ENCODE results near the gene OPRD1. TPM values are rescaled to one million over a fixed set of nuclear protein-coding genes. Genes with fewer than 3 reads are reported as not detected.
"Not testable (repeated sequence)": the region's sequence is repeated elsewhere in the genome, so short reads cannot be mapped to it uniquely, and the experiment has no call there.

Gene OPRD1
- not detected in 2 replicates for total RNA-seq (2014; rRNA removed; shearing (Covaris generic))

DNA sequence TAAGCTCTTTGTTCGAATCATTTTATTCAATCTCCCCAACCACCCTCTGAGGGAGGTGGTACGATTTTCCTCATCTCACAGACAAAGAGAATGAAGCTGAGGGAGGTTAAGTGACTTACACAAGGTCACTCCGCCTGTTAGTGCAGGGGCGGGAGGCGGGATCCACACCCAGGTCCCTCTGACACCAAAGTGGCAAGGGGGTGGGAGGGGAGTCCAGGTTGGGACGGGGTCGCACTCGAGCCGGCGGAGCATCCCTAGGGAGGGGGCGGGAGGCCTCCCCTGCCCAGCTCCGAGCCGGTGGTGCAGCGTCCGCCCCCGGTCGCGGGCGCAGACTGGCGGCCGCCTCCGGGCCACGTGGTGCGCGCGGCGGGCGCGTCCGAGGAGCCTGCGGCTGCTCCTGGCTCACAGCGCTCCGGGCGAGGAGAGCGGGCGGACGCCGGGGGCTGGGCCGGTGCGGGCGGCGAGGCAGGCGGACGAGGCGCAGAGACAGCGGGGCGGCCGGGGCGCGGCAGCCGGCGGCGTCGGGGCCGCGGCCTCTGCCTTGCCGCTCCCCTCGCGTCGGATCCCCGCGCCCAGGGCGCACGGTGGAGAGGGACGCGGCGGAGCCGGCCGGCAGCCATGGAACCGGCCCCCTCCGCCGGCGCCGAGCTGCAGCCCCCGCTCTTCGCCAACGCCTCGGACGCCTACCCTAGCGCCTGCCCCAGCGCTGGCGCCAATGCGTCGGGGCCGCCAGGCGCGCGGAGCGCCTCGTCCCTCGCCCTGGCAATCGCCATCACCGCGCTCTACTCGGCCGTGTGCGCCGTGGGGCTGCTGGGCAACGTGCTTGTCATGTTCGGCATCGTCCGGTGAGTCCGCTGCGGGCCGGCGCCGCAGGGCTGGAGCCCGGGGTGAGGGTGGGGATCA, at the start of gene OPRD1:
Gene OPRD1, plus strand, starts transcription at position 405 of the 903 bp plus-strand sequence. Its CDS starts 214 bp downstream, at position 619.
- DNase-seq (ENCODE audit: low spot score) = no peak

DNA sequence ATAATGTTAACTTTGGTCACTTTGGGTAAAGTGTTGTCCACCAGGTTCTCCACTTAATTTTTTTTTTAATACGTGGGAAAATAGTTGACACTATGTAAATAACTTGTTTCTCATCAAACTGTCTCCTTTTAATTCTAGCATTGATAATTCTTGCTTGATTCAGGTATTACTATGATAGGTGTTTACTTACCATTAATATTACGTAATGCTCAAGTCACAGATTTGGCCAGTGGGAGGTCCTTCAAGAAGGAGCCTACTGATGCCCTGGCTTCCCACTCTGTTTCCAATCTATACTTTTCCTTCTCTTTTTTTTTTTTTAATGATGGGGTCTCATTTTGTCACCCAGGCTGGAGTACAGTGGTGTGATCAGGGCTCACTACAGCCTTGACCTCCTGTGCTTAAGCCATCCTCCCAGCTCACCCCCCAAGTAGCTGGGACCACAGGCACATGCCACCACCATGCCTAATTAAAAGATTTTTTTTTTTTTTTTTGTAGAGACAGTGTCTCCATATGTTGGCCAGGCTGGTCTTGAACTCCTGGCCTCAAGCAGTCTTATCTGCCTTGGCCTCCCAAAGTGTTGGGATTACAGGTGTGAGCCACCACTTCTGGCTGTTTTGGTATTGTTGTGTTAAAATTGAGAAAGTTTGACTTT, 45.3 kb upstream of the OPRD1 start:
- no peak for DNase-seq (ENCODE audit: low spot score)
- in situ Hi-C loops (cut with HindIII; ENCODE audit: low sequenced_read_pairs) = no loop called here

More for the DNA sequence above, at the start of gene OPRD1:
- in situ Hi-C loops (cut with HindIII; ENCODE audit: low sequenced_read_pairs) = no loop called here

- in situ Hi-C loops (cut with HindIII; ENCODE audit: low sequenced_read_pairs) = no loop called here
- no peak for DNase-seq (ENCODE audit: low spot score)
Measured at GRCh38 chr1:28770601-28771165, 41.3 kb upstream of the OPRD1 start.

DNA sequence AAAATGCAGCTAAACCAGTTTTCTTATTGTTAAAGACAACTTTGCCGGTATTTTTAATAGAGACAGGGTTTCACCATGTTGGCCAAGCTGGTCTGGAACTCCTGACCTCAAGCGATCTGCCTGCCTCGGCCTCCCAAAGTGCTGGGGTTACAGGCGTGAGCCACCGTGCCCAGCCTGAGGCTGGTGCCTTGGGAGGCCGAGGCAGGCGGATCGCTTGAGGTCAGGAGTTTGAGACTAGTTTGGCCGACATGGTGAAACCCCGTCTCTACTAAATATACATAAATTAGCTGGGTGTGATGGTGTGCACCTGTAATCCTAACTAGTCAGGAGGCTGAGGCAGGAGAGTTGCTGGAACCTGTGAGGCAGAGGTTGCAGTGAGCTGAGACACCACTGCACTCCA, 40.0 kb upstream of the OPRD1 start:
- in situ Hi-C loops (cut with HindIII; ENCODE audit: low sequenced_read_pairs); DNase-seq (ENCODE audit: low spot score): not testable (repeated sequence)

DNA sequence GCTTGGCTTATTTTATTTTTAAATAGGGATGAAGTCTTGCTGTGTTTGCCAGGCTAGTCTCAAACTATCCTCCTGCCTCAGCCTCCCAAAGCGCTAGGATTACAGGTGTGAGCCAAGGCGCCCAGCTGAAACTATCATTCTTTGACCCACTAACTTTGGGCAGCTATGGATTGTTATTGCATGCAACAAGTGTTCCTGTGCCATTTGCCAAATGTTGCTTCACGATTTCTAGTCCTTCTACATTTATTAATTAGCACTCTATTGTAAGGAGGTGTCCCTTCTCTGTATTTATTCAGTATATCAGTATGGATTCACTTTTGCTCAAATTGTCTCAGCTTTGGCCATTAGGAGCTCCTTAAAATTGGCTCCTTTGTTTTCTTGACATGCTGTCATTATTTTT, 38.9 kb upstream of the OPRD1 start:
- in situ Hi-C loops (cut with HindIII; ENCODE audit: low sequenced_read_pairs) = no loop called here
- no peak for DNase-seq (ENCODE audit: low spot score)

GRCh38 chr1:28775121-28775942, 36.6 kb upstream of the OPRD1 start:
- DNase-seq (ENCODE audit: low spot score) = peak; percentile 35
- in situ Hi-C loops (cut with HindIII; ENCODE audit: low sequenced_read_pairs) = no loop called here

GRCh38 chr1:28776341-28776740, 35.6 kb upstream of the OPRD1 start:
- in situ Hi-C loops (cut with HindIII; ENCODE audit: low sequenced_read_pairs) = no loop called here
- DNase-seq (ENCODE audit: low spot score) = no peak

DNA sequence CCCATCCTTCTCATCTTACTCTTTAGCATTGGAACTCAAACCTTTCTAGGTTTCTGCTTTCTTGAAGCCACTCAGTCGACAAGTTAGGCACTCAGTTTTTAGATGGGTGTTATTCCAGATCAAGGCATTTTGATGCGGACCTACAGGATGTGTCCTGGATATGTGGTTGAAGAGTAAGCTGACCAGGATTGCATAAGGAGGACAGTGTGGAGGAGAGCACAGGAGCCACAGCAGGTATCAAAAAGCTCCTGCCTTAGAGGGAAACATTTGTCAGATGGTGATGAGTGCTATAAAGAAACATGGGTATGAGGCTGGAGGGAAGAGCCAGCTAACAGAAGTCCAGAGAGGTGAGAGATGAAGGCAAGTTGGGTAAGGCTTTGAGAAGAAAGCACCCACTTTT, 33.9 kb upstream of the OPRD1 start:
- in situ Hi-C loops (cut with HindIII; ENCODE audit: low sequenced_read_pairs) = no loop called here
- no peak for DNase-seq (ENCODE audit: low spot score)

DNA sequence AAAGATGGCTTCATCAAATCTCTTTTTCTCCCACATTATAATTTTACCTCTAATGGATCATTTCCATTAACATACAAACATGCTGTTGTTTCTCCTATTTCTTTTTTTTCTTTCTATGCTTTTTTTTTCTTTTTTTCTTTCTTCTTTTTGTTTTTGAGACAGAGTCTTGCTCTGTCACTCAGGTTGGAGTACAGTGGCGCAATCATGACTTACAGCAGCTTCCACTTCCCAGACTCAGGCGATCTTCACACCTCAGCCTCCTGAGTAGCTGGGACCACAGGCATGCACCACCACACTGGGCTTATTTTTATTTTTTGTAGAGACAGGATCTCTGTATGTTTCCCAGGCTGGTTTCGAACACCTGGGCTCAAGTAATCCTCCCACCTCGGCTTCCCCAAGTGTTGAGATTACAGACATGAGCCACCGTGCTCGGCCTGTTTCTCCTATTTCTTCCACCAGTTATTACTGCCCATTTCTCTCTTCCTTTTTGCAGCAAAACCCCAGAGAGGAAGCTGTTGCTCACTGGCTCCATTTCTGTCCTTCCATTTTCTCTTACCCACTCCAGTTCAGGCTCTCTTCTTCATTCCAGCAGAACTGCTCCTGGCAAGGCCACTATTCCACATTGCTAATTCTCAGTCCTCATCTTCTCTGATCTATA, 32.1 kb upstream of the OPRD1 start:
- in situ Hi-C loops (cut with HindIII; ENCODE audit: low sequenced_read_pairs) = no loop called here

DNA sequence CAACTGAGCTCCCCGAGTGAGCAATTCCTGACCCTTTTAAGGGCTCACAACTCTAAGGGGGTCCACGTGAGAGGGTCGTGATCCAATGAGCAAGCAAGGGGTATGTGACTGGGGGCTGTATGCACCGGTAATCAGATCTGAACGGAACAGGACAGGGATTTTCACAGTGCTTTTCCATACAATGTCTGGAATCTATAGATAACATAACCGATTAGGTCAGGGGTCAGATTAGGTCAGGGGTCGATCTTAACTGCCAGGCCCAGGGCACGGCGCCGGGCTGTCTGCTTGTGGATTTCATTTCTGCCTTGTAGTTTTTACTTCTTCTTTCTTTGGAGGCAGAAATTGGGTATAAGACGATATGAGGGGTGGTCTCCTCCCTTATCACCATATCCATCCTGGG, 30.7 kb upstream of the OPRD1 start:
- DNase-seq (ENCODE audit: low spot score) = no peak
- in situ Hi-C loops (cut with HindIII; ENCODE audit: low sequenced_read_pairs) = no loop called here

More for the DNA sequence above, 32.1 kb upstream of the OPRD1 start:
- no peak for DNase-seq (ENCODE audit: low spot score)

DNA sequence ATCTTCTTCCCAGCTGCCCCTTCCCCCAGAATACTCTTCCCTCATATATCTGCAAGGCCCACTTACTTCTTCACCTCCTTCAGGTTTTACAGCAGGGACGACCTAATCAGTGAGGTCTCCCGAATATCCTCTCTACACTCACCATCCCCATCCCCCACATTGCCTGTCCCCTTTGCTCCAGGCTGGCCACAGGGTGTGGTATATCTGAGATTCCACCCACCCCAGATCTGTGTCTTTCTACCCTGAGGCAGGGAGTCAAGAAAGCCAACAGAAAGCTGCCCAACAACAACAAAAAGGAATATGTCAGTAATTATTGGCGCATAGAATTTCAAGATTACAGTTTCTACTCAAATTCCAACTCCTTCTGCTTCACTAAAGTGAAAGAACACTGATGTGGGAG, 30.0 kb upstream of the OPRD1 start:
- DNase-seq (ENCODE audit: low spot score) = no peak
- in situ Hi-C loops (cut with HindIII; ENCODE audit: low sequenced_read_pairs) = no loop called here

DNA sequence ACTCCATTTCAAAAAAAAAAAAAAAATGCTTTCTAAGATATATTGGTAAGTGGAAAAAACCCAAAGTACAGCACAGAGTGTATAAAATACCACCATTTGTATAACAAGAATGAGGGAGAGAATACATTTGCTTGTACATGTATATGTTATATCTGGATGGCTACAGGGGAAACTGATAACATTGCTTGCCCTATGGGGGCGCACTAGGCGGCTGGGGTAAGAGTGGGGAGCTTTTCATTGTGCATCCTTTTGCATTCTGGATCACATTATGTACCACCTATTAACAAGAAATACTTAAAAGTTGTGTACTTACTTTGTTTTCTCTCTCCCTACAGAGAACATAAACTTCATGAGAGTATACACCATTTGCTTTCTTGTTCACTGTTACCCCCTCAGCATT, 28.6 kb upstream of the OPRD1 start:
- in situ Hi-C loops (cut with HindIII; ENCODE audit: low sequenced_read_pairs) = no loop called here

DNA sequence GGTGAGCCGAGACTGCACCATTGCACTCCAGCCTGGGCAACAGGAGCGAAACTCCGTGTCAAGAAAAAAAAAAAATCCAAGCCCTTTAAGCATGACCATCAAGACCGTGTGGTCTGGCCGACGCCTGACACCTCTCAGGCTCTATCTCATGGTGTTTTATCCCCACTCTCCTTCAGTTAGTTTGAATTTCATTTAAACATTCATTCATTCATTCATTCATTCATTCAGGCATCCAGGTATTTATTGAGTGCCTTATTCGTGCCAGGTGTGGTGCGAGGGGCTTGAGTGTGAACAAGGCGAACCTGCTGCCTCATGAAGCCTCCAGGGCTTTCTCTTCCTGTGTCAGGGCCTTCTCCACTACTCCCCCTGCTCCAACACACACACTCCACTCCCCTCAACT, 22.6 kb upstream of the OPRD1 start:
- DNase-seq (ENCODE audit: low spot score) = no peak
- in situ Hi-C loops (cut with HindIII; ENCODE audit: low sequenced_read_pairs) = no loop called here

More for the DNA sequence above, 28.6 kb upstream of the OPRD1 start:
- no peak for DNase-seq (ENCODE audit: low spot score)

- in situ Hi-C loops (cut with HindIII; ENCODE audit: low sequenced_read_pairs) = no loop called here
- DNase-seq (ENCODE audit: low spot score) = no peak
Measured at GRCh38 chr1:28789816-28790215, 22.2 kb upstream of the OPRD1 start.

DNA sequence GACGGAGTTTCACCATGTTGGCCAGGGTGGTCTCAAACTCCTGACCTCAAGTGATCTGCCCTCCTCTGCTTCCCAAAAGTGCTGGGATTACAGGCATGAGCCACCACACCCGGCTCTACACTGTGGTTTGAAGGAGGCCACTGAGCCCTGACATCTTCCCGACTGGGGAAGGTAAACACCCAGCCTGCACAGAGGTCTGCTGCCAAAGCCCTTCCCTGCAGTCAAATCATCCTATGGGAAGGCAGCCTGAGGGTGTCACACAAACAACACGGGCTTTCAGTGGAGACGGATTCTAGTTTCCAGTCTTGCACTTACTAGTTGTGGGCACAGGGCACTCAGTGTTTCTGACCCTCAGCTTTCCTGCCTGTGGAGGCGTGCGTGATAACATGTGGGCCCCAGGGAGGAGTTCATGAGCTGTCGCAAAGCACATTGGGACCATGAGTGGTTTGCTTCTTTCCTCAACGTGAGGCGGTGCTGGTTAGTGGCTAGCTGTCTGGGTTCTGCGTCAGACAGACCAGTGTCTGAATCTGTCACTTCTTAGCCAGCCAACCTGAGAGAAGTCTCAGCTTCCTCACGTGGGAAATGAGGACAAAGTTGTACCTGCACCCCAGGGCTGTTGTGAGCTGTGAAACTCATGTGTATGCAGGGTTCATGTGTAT, 21.5 kb upstream of the OPRD1 start:
- in situ Hi-C loops (cut with HindIII; ENCODE audit: low sequenced_read_pairs) = no loop called here
- no peak for DNase-seq (ENCODE audit: low spot score)

DNA sequence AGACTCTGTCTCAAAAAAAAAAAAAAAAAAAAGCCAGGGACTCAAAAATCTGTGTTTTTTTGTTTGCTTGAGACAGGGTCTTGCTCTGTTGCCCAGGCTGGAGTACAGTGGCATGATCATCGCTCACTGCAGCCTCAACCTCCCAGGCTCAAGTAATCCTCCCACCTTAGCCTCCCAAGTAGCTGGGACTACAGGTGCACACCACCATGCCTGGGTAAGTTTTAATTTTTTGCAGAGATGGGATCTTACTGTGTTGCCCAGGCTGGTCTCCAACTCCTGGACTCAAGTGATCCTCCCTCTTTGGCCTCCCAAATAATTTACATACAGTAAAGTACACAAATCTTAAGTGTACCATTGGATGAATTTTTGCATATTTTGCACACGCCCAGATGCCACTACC, 20.0 kb upstream of the OPRD1 start:
- DNase-seq (ENCODE audit: low spot score); in situ Hi-C loops (cut with HindIII; ENCODE audit: low sequenced_read_pairs): not testable (repeated sequence)

DNA sequence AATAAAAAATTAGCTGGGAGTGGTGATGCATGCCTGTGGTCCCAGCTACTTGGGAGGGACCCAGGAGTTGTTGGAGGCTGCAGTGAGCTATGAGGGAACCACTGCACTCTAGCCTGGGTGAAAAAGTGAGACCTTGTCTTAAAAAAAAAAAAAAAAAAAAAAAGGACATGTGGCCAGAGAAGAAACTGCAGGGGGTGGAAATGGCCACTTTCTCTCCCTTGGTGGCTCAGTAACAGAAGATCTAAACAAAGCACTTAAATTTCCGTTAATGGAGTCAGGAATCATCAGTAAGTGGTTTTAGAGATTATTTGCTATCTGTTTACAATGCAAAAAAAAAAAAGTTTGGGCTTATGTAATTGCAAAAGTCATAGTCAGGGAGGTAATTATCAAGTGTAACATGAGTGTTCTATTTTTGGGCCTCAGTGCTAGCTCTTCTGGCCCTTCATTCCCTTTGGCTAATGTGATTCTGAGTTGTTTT, 19.3 kb upstream of the OPRD1 start:
- in situ Hi-C loops (cut with HindIII; ENCODE audit: low sequenced_read_pairs) = no loop called here
- DNase-seq (ENCODE audit: low spot score) = no peak

- in situ Hi-C loops (cut with HindIII; ENCODE audit: low sequenced_read_pairs); DNase-seq (ENCODE audit: low spot score): not testable (repeated sequence)
Measured at GRCh38 chr1:28794582-28794981, 17.4 kb upstream of the OPRD1 start.
